Measurements from ENCODE around the gene ZMYM1.
A peak's percentile ranks its signal among the peaks of the same experiment; 100 is the strongest.
"Not testable (repeated sequence)": the region's sequence is repeated elsewhere in the genome, so short reads cannot be mapped to it uniquely, and the experiment has no call there.

Gene ZMYM1

GRCh38 chr1:35076426-35076825, 2.8 kb upstream of the ZMYM1 start:
- DNase-seq (ENCODE audit: low read depth), result peak; percentile 91

GRCh38 chr1:35080171-35080854, 1.1 kb downstream of the ZMYM1 start:
- no peak for DNase-seq (ENCODE audit: low read depth)

- no peak for DNase-seq (ENCODE audit: low read depth)
Measured at GRCh38 chr1:35085421-35085820, 6.2 kb downstream of the ZMYM1 start.

GRCh38 chr1:35097224-35097623, 18.0 kb downstream of the ZMYM1 start:
- peak; percentile 16 for DNase-seq (ENCODE audit: low read depth)

GRCh38 chr1:35111106-35111505, 31.9 kb downstream of the ZMYM1 start:
- peak; percentile 82 for DNase-seq (ENCODE audit: low read depth)

GRCh38 chr1:35112668-35113067, 33.5 kb downstream of the ZMYM1 start:
- peak; percentile 19 for DNase-seq (ENCODE audit: low read depth)

- no peak for DNase-seq (ENCODE audit: low read depth)
Measured at GRCh38 chr1:35115459-35116383, 36.5 kb downstream of the ZMYM1 start.

- peak; percentile 22 for DNase-seq (ENCODE audit: low read depth)
Measured at GRCh38 chr1:35120458-35121133, 41.4 kb downstream of the ZMYM1 start.

- no peak for DNase-seq (ENCODE audit: low read depth)
Measured at GRCh38 chr1:35122311-35122710, 43.1 kb downstream of the ZMYM1 start.

GRCh38 chr1:35126546-35126945, 47.4 kb downstream of the ZMYM1 start:
- DNase-seq (ENCODE audit: low read depth), result no peak

GRCh38 chr1:35129080-35129479, 49.9 kb downstream of the ZMYM1 start:
- DNase-seq (ENCODE audit: low read depth), result no peak

- DNase-seq (ENCODE audit: low read depth), result no peak
Measured at GRCh38 chr1:35136780-35137179, 57.6 kb downstream of the ZMYM1 start.

GRCh38 chr1:35137590-35137989, 58.4 kb downstream of the ZMYM1 start:
- not testable (repeated sequence) for DNase-seq (ENCODE audit: low read depth)

GRCh38 chr1:35142294-35142693, 63.1 kb downstream of the ZMYM1 start:
- DNase-seq (ENCODE audit: low read depth), result not testable (repeated sequence)

- not testable (repeated sequence) for DNase-seq (ENCODE audit: low read depth)
Measured at GRCh38 chr1:35142728-35143127, 63.5 kb downstream of the ZMYM1 start.

GRCh38 chr1:35143737-35144508, 64.7 kb downstream of the ZMYM1 start:
- no peak for DNase-seq (ENCODE audit: low read depth)

GRCh38 chr1:35145892-35146549, 66.8 kb downstream of the ZMYM1 start:
- not testable (repeated sequence) for DNase-seq (ENCODE audit: low read depth)

- DNase-seq (ENCODE audit: low read depth), result no peak
Measured at GRCh38 chr1:35151220-35151619, 72.0 kb downstream of the ZMYM1 start.

GRCh38 chr1:35164893-35165292, 85.7 kb downstream of the ZMYM1 start:
- no peak for DNase-seq (ENCODE audit: low read depth)
